ENCODE results near the gene MYH9.

MYH9 gene

GRCh38 chr22:36369004-36369921 is 18.5 kb downstream of the MYH9 start:
- DNase-seq: no peak
- Histone ChIP-seq H3K4me3 (peak overlapping the region; percentile 26 to 40), H3K27me3 (no peaks in the 10 kb centered on the region), H3K36me3 (no peaks in the 10 kb centered on the region), H3K4me1 (peaks cover 0 to 100% (median 99%) of the 10 kb centered on the region in 4 donors), H3K27ac (peak overlapping the region; percentile 95), H3K9me3 (no peaks in the 10 kb centered on the region)
- intact Hi-C loops (cut with DNase I; ENCODE audit: low total_unique reads): loop anchor here (5.0 kb wide), 2 partner anchors 42 to 98 kb away; no protein-coding TSS in a partner anchor
- TF ChIP-seq CTCF (IDR thresholded peaks at IDR 0.05): no peak

- DNase-seq: no peak
- intact Hi-C loops (cut with DNase I; ENCODE audit: low total_unique reads): loop anchor here (5.0 kb wide), 2 partner anchors 41 to 99 kb away; no protein-coding TSS in a partner anchor
- H3K27ac ChIP-seq: peak overlapping the region; percentile 95
- H3K36me3 ChIP-seq: peaks cover 0 to 2% (median 0%) of the 10 kb centered on the region in 3 donors
- peak overlapping the region; percentile 26 to 40 for H3K4me3 ChIP-seq
- TF ChIP-seq CTCF (IDR thresholded peaks at IDR 0.05): no peak
- no peaks in the 10 kb centered on the region for H3K9me3 ChIP-seq
- H3K4me1 ChIP-seq: peaks cover 0 to 100% (median 99%) of the 10 kb centered on the region in 4 donors
- H3K27me3 ChIP-seq: no peaks in the 10 kb centered on the region
These were observed 19.3 kb downstream of the MYH9 start for GRCh38 chr22:36368359-36368983.

- peak overlapping the region; percentile 22 to 40 for H3K4me3 ChIP-seq
- intact Hi-C loops (cut with DNase I; ENCODE audit: low total_unique reads): loop anchor here (5.0 kb wide), 2 partner anchors 40 to 100 kb away; no protein-coding TSS in a partner anchor
- H3K27me3 ChIP-seq: no peaks in the 10 kb centered on the region
- H3K36me3 ChIP-seq: peaks cover 0 to 6% (median 0%) of the 10 kb centered on the region in 3 donors
- H3K9me3 ChIP-seq: no peaks in the 10 kb centered on the region
- H3K4me1 ChIP-seq: peaks cover 0 to 100% (median 99%) of the 10 kb centered on the region in 4 donors
- H3K27ac ChIP-seq: peak overlapping the region; percentile 95
- DNase-seq: no peak
- TF ChIP-seq CTCF (IDR thresholded peaks at IDR 0.05): no peak
These were observed 20.3 kb downstream of the MYH9 start for GRCh38 chr22:36367479-36367878.

DNA sequence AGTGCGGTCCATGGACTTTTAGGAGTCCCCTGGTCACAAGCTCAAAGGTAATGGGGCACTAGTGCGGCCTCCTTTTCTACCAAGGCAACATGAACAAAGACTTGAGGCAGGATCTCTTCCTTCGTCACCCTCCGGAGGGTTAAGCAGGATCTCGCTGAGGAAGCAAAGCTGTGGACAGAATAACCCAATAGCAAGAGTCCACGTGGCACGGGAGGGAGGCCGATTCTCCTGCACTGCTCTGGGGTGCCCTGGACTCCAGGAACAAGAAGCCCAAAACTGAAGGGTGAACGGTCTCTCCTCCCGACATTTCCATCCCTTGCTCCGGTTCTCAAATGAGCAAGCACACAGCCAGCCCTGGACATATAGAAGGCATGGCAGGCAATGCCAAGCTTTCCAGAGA is 20.7 kb downstream of the MYH9 start:
- Histone ChIP-seq H3K4me3 (peak overlapping the region; percentile 22 to 40), H3K27ac (peak overlapping the region; percentile 95), H3K27me3 (no peaks in the 10 kb centered on the region), H3K36me3 (peaks cover 0 to 6% (median 0%) of the 10 kb centered on the region in 3 donors), H3K4me1 (peaks cover 0 to 100% (median 99%) of the 10 kb centered on the region in 4 donors), H3K9me3 (no peaks in the 10 kb centered on the region)
- intact Hi-C loops (cut with DNase I; ENCODE audit: low total_unique reads): loop anchor here (5.0 kb wide), 2 partner anchors 40 to 100 kb away; no protein-coding TSS in a partner anchor
- TF ChIP-seq CTCF (IDR thresholded peaks at IDR 0.05): no peak
- no peak for DNase-seq

- H3K36me3 ChIP-seq: peaks cover 0 to 6% (median 0%) of the 10 kb centered on the region in 3 donors
- H3K9me3 ChIP-seq: no peaks in the 10 kb centered on the region
- H3K4me1 ChIP-seq: peaks cover 0 to 100% (median 99%) of the 10 kb centered on the region in 4 donors
- peak overlapping the region; percentile 95 for H3K27ac ChIP-seq
- no peaks in the 10 kb centered on the region for H3K27me3 ChIP-seq
- peak; percentile 59 to 90 for DNase-seq
- TF ChIP-seq CTCF (IDR thresholded peaks at IDR 0.05): no peak
- H3K4me3 ChIP-seq: peak overlapping the region; percentile 22 to 40
- intact Hi-C loops (cut with DNase I; ENCODE audit: low total_unique reads): loop anchor here (5.0 kb wide), 2 partner anchors 39 to 101 kb away; no protein-coding TSS in a partner anchor
These were observed 21.5 kb downstream of the MYH9 start for GRCh38 chr22:36366291-36366708.

Measured in tibial artery (tissue), 4 donors.